Measurements from ENCODE around the gene IGSF5.
"Not testable (repeated sequence)": the region's sequence is repeated elsewhere in the genome, so short reads cannot be mapped to it uniquely, and the experiment has no call there.

Gene IGSF5

DNA sequence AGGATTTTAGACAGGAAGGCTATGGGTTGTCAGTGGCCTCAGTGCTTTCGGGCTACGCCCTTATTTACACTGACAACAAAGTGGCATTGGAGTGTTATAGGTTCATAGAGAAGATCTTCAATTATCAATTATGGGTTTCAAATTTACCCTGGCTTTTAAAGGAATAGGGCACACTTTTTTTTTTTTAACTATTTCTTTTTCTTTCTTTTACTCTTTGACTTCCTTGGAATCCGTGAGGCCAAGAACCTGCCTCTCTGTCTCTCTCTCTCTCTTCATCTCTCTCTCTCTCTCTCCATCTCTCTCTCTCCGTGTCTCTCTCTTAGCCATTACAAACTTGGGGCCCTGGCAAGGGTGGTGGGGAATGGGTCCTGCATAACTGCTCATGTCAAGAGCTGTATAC lies at the start of gene IGSF5:
TSS of gene IGSF5 (plus strand) at position 301 of the 400 bp plus-strand sequence. CDS start 327 bp downstream, outside the sequence.
- not testable (repeated sequence) for DNase-seq (ENCODE audit: low spot score)

DNA sequence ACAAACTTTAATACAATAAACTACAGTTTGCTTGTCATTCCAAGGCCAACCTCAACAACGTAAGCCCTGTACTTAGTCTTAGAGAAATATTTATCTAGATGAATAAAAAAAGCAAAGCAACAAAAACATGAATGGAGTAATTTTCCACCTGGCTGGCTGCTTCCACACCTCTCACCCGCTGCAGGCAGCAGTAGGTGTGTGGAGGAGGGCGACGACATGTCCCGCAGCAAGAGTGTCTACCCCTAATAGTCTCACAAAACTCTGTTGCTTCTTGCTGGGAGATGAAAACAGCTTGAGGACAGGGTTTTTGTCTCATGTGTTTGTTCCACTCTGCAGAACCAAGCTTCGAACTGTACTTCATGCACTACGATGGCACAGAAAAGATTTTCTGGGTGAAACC lies 48.8 kb upstream of the IGSF5 start:
- DNase-seq (ENCODE audit: low spot score), result no peak

DNA sequence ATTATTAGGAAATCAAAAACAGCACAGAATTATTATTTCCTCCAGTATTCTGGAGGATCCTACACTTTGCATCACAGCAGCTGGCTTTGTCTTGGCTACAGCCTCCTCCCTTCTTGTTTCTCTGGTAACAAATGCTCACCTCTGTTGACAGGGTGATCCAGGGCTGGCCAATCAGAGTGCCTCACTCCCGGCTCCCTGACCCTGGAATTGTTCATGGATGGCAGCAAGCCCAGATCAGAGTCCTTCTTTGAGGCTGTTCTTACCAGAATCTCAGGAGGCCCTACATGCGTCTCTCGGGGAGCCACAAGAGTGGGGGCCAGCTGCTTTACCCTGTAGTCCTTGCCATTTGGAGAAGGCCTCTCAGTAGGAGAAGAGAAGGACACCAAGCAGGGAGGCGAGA lies 48.4 kb upstream of the IGSF5 start:
- DNase-seq (ENCODE audit: low spot score), result no peak

DNA sequence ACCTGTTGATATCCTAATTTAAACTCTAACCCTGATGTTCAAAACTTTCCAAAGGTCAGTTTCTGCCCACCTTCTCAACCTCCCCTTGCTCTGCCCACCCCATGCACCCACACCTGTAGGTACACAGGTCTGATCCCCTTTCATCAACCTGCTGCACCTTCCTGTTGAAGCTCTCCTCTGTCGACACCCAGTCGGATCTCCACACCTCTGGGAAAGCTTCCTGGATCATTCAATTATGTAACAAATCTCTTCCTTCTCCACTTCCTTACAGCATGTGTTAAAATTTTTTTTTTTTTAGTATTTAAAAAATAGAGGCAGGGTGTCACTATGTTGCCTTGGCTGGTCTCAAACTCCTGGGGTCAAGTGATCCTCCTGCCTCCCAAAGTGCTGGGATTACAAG lies 44.7 kb upstream of the IGSF5 start:
- DNase-seq (ENCODE audit: low spot score), result no peak

DNA sequence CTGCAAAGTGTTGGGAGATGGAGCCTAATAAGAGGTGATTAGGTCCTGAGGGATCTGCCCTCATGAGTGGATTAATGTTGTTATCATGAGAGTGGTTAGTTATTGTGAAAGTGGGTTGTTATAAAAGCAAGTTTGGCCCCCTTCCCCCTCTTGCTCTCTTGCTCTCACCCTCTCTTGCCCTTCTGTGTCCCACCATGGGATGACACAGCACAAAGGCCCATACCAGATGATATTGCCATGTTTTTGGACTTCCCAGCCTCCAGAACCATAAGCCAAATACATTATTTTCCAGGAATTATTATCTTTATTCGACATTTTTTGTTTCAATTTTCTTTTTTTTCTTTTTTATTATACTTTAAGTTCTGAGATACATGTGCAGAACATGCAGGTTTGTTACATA lies 41.4 kb upstream of the IGSF5 start:
- no peak for DNase-seq (ENCODE audit: low spot score)

DNA sequence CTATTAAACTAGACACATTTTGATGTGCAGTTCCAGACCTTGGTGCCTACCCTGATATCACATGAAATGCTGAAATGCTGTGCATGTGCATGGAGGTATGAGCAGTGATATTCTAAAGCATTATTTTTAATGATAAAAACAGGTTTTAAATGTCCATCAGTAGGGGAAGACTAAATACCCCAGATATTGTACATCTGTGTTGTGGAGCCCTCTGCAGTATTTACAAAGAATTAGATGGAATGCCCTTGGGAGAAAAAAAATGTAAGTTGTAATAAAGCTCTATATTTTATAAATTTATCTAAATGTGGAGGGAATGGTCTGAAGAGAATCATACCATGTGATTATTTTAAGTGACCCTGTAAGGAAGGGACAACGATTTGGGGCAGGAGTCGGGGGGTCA lies 39.1 kb upstream of the IGSF5 start:
- no peak for DNase-seq (ENCODE audit: low spot score)

DNA sequence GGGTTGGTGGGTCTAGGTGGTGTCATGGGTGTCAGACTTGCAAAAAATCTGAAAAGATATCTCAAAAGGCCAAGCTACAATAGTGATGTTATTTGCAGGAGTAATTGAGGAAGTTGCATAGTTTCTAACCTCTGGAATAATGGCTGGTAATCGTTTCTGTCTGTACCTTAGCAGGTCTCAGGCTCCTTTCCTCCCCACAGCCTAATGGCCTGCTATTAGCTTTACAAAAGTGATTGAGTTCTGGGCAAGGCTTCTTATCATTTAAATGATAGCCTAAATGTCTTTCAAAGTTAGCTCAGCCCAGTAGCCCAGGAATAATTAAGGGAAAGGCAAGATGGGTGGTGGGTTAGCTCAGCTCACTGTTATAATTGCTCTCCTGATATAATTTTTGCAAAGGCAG lies 37.7 kb upstream of the IGSF5 start:
- DNase-seq (ENCODE audit: low spot score), result no peak

DNA sequence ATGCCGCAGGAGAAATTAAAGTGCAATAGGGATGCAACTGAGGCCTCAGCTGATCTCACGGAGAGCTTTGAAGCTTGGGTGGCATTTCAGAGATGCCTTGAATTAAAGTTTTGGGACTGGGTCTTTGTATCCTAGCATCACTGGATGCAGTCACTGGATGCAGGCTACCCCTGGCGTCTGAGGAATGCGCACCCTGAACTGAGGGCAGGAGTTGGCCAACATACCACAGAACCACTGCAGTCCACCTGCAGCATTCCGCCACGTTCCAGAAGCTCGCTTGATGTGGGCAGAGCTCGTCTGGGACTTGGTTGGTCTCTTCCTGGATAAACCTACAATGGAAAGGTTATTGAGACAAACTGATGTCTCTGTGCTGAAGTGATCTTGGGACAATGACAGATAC lies 34.1 kb upstream of the IGSF5 start:
- no peak for DNase-seq (ENCODE audit: low spot score)

DNA sequence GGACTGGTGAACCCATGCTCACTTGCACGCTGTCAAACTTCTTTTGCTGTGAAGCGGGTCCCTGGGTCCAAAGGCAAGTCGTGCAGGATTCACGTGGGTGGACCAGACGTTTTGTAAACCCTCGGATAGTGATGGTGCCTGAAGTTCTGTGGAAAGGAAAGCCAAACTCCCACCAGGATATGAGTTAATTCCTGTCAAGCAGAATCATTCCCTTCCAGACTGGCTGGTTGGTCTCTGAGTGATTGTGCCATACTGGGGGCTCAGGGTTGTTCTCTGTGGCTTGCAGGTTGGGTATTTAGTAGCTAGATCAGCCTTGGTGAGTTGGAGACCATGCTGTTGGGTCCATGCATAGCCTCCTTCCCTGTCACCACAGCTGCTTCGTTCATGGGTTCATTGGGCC lies 32.7 kb upstream of the IGSF5 start:
- DNase-seq (ENCODE audit: low spot score), result no peak

DNA sequence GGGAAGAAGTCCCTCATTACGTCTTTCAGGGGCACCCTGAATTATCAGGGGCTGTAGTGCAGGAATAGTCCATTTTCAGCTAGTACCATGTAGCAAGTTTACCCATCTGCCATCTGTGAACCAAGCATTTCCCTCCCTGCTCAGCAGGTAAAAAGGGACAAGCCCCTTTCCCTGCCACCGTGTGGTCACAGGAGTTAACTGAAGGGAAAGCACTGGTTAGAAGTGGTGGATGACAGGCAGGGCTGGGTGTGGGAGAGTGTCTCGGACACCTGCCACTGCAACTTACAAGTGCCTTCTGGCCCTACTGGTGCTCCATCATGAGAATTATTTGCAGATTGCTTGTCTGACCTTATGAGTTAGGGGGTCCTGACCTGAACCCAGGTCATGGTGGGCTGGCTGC lies 32.0 kb upstream of the IGSF5 start:
- no peak for DNase-seq (ENCODE audit: low spot score)

DNA sequence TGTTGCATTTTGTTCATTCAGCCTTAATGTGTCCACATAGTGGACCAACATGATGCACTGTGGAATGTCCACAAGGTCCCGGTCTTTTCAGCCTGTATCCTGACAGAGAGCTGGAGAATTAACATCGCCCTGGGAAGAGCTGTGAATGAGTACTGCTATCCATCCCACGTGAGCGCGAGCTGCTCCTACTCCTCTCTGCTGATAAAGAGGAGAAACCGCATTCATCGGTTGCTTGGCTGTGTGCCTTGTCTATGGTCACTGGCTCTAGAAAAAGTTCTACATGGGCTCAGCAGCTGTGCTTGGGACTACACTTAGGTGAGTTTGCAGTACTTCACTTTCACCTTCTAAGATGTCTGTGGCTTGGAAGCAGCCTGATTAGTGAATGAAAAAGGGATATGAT lies 31.1 kb upstream of the IGSF5 start:
- DNase-seq (ENCODE audit: low spot score), result no peak

DNA sequence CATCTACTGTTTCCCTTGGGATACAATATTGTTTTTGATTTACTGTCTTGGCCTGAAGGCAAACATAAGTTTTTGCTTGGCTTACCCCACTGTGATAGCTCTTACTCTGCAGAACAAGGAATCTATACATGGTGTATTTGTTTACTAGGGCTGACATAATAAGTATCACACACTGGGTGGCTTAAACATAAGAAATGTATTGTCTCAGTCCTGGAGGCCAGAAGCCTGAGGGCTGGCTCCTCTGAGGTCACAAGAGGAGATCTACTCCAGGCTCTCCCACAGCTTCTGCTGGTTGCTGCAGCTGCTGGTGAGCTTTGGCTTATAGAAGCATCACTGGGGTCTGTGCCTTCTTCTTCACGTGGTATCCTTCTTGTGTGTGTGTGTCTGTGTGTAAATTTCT lies 30.7 kb upstream of the IGSF5 start:
- no peak for DNase-seq (ENCODE audit: low spot score)

DNA sequence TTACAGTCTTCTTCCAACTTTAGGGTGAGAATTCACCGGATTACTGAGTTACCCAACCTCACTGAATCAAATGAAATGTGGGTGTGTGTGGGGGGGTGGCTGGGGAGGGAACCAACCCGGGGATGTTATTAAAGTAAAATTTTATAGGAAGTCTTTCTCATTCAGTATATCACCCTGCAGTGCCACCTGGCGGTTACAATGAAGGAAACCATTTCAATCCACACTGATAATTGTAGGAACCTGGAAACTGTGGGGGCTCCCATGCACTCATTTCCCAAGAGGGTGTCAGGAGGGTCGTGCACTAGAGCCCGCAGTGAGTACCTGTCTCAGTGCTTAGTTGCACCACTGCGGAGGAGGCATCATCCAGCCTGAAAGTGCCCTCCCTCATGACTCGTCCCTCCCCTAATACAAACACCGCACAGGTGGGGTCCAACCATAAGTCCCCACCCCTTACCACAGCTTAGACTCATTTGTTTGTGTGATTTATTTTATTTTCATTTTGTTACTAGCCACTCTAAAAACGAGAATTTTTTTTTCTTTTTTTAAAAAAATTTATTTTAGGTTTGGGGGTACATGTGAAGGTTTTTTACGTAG lies 29.1 kb upstream of the IGSF5 start:
- DNase-seq (ENCODE audit: low spot score), result peak; percentile 16

DNA sequence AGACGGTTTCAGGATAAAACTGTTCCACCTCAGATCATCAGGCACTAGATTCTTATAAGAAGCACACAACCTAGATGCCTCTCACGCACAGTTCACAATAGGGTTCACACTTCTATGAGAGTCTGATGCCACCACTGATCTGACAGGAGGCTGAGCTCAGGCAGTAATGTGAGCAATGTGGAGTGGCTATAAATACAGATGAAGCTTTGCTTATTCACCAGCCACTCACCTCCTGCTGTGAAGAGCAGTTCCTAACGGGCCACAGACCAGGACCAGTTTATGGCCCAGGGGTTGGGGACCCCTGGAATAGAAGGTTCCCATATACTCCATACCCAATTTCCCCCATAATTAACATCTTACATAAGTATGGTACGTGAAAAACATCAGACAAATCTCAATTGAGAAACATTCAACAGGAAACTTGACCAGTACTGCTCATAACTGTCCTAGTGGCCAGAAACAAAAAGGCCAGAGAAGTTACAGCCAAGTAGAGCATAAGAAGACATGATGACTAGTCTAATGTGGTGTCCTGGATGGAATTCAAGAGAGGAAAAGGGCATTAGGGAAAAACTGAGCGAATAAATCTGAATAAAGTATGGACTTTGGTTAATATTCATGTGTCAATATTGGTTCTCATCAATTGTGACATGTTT lies 24.7 kb upstream of the IGSF5 start:
- DNase-seq (ENCODE audit: low spot score), result no peak

DNA sequence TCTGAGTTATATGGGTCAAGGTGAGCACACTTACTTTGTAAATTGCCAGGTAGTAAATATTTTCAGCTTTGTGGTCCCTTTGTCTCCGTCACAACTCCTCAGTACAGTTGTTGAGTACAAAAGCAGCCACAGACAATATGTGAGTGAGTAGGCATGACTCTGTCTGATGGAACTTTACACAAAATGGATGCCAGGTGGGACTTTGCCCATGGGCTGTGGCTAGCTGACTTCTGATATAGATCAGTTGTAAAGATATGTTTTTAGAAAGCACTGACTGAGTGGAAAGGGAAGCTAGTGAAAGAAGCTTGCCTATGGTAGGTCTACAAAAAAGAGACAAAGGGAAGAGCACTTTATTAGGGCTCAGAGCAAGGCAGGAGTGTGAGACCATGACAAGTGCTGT lies 23.1 kb upstream of the IGSF5 start:
- no peak for DNase-seq (ENCODE audit: low spot score)

DNA sequence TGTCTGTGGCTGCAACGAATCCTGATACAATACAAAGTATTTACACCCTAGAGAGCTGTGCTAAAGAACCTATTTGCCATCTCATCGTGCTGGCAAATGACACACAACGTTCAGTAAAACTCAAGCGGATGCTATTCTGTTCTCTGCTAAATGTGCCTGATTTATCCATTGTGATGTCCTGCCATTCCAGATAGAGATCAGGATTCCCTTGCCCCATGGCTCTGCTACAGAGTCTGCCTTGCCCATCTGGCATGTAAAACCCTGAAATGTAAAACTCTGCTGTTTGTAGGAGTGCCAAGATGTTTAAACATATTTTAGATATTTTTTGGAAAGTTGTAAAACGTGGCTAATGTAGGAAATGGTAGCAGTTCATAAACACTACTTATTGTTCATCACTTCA lies 20.0 kb upstream of the IGSF5 start:
- no peak for DNase-seq (ENCODE audit: low spot score)

DNA sequence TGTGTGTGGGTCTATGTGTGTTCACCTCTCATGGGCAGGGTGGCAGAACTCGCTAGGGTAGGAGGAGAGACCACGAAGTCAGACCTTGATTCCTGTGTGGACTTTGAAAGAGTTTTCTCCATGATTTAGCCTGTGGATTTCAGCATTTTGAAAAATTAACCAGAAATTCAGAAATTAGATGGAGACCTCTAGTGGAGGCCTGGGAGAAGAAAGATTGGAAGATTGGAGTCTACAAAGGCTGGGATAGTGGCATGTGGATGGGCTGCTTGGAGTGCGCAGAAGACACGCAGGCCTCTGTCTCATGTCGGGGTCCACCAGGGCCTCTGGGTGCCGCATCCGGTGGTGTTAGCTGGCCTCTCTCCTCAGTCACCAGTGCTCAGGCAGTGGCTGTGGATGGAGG lies 18.9 kb upstream of the IGSF5 start:
- no peak for DNase-seq (ENCODE audit: low spot score)

DNA sequence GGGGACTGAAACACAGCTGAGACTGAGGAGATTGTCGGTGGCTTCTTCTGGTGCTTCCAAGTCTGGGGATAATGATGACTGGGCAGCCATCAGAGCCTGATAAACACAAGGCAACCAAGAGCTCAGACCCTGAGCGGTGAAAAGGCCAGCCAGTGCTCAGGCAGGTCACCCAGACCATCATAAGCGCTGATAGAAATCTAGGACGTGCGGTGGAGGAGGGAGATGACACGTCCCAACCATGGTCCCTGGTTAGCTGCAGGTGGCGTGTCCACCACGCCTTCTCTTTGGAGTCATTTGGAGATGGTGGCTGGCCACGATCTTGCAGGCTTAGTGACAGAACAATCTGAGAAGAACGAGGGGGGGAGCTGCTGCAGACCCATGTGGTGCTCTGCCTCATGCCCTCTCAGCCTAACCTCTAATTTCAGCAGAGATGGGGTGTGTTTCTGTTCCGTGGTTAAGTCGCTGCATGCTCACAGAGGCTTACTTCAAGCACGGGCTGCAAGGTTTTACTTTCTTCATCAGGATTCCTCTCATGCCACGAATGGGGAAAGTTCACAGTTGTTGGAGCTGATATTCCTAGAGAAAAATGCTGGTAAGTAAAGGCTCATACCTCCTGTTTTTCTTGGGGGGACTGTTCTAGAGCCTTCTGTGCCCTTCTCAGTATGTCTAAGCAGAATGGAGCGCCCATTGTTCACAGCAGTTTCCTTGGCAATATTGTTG lies 17.4 kb upstream of the IGSF5 start:
- no peak for DNase-seq (ENCODE audit: low spot score)

DNA sequence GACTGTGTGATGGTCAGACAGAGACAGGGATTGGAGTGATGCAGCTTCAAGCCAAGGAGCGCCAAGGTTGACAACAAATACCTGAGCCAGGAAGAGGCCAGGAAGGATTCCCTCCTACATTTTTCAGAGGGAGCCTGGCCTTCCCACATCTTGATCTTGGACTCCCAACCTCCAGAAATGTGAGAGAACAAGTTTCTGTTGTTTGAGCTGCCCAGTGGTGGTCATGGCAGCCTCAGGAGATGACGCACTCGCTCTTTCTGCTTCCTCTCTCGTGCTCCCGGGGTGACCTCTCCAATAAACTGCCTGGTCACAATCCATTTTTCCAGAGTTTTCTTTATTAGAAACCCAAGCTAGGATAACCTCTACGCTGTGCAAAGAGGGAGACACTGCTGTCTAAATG lies 16.6 kb upstream of the IGSF5 start:
- DNase-seq (ENCODE audit: low spot score), result no peak

DNA sequence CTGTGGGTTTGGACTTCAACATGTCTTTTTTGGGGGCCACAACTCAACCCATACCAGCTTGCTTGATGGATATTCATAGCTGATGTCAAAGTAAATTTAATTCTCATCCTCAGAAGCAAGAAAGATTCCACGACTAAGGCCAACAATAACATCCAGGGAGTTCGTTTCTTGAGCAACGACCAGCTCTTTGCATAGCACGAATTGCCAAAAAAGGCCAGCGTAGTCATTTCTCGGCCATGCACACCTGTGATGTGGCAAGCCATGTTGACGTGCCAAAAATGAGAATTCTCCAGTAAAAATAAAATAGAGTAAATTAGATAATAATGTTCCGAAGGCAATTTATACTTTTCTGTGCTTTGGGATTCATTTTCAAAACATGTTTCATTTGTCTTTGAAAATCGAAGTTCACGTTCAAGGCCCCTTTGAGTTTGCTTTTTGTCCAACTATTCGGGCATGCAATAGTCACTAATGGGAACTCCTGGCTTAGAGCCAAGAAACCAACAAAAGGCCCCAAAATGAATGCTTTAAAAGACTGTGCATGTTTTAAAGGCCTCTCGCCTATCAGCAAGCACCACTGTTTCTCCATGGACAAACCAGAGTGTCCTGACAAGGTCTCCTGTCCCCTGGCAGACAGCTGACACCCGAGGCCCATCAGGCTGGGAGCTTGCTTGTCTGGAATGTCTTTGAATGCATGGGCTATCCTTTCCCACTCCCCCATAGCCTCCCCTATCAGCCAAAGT lies 14.4 kb upstream of the IGSF5 start:
- DNase-seq (ENCODE audit: low spot score), result no peak

DNA sequence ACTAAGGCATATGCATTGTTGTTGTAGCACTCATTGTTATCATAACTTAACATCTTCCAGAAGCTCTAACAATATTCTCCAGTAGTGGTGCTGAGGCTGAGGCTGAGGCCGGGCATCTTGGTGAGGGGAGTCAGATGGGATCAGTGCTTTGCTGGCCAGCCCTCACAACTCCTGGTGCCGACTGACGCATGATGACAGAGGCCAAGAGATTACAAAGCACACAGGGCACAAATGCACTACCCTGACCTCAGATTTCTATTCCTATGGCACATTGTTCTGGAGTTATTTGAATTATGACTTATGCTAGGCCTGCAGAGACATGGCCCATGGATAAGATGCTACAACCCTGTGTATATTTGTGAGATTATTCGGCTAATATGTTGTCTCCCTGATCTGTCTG lies 8.3 kb upstream of the IGSF5 start:
- no peak for DNase-seq (ENCODE audit: low spot score)

DNA sequence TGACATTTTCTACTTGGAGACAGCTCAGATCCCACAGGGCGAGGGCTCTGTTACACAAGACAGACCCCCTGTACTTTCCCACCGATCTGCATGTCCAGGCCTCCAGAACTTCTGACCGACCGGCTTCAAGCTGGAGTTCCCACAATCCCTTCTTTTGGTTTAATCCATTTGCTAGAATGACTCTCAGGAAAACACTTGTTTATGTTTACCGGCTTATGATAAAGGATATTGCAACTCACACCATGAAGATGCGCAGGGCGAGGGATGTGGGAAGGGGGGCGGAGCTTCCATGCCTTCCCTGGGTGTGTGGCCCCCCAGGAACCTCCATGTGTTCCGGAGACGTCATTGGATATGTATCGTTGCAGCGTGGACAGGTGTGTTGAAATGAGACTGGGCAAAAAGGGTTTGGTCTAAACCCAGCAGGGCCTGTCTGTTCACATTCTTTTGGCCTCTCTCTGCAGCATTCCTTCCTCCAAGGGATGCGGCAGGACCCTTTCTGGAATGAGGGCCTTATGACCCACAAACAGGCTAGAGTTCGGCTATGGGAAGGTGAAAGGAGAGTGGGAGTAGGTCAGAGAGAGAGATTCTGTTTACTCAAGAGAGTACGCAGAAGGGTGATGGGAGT lies 7.5 kb upstream of the IGSF5 start:
- no peak for DNase-seq (ENCODE audit: low spot score)

DNA sequence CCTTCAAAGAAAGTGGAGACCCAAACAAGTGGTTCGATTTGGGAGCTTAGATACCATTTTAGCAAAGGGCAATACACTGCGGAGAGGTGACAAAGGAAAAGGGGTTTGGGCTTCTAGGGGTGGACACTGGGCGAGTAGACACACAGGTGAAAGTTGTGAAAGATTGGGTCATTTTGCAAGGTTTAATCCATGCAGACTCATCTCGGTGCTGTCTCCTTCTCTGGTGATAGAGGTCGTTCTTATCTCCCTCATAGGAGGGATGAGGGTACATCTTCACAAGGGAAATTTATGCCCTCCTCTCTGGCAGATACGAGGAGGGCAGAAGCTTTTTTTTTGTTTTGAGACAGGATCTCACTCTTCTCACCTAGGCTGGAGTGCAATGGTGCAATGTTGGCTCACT lies 6.4 kb upstream of the IGSF5 start:
- no peak for DNase-seq (ENCODE audit: low spot score)

Data from CD4-positive, alpha-beta T cell treated with Interleukin-15 for 4 hours (primary cell).